Measurements from ENCODE around the gene TRMT1. TPM values are rescaled to one million over a fixed set of nuclear protein-coding genes. Genes with fewer than 3 reads are reported as not detected.
A peak's percentile ranks its signal among the peaks of the same experiment; 100 is the strongest.
"Not testable (repeated sequence)": the region's sequence is repeated elsewhere in the genome, so short reads cannot be mapped to it uniquely, and the experiment has no call there.

Gene TRMT1
- total RNA-seq (20.0 TPM), polyA plus RNA-seq (ENCODE audit: insufficient read depth in 1 of 8, insufficient read length in 8 of 8, low replicate concordance in 1 of 8) (10 to 100 TPM; 22.1 to 31.5 (median 27.4) TPM)
- long read RNA-seq, donor 1, transcript TRMT1-202 (17 exons, 2,142 nt), result major isoform, 6 of 7 reads
- long read RNA-seq, donor 1, partial matches to known transcripts, result 0 of 7 reads
- long read RNA-seq, donor 1, other reads (novel, unspliced or antisense), result 0 of 7 reads
- long read RNA-seq, donor 2, result 0 reads
- long read RNA-seq, donor 3, partial matches to known transcripts, result 0 of 3 reads
- long read RNA-seq, donor 3, other reads (novel, unspliced or antisense), result 0 of 3 reads
- long read RNA-seq, donor 4, partial matches to known transcripts, result 0 of 2 reads
- long read RNA-seq, donor 4, other reads (novel, unspliced or antisense), result 0 of 2 reads
- long read RNA-seq, donor 5, partial matches to known transcripts, result 9 of 13 reads
- long read RNA-seq, donor 5, other reads (novel, unspliced or antisense), result 0 of 13 reads
- long read RNA-seq, donor 6, partial matches to known transcripts, result 0 of 5 reads
- long read RNA-seq, donor 6, other reads (novel, unspliced or antisense), result 0 of 5 reads
- long read RNA-seq, donor 7, partial matches to known transcripts, result 0 of 3 reads
- long read RNA-seq, donor 7, other reads (novel, unspliced or antisense), result 0 of 3 reads
- long read RNA-seq, donor 8, partial matches to known transcripts, result 0 of 2 reads
- long read RNA-seq, donor 8, other reads (novel, unspliced or antisense), result 0 of 2 reads
- long read RNA-seq, donor 9, partial matches to known transcripts, result 0 of 1 reads
- long read RNA-seq, donor 9, other reads (novel, unspliced or antisense), result 0 of 1 reads
- long read RNA-seq, donor 10, partial matches to known transcripts, result 0 of 2 reads
- long read RNA-seq, donor 10, other reads (novel, unspliced or antisense), result 0 of 2 reads
- long read RNA-seq, donor 11, result 0 reads

GRCh38 chr19:13116282-13117175, at the start of gene TRMT1:
TRMT1 (minus strand) TSS chr19:13116740; CDS start chr19:13116399, 341 bp downstream.
- 0% methylated on average over 43 of the region's 51 CpGs for WGBS (ENCODE audit: insufficient coverage)
- Histone ChIP-seq H3K4me3 (ENCODE audit: low read length) (peak within 1 kb of the TSS; percentile 88), H3K27me3 (ENCODE audit: control insufficient read depth, insufficient read depth, low read length) (no peaks in the 10 kb centered on the region), H3K27ac (ENCODE audit: low read length) (peak within 1 kb of the TSS; percentile 50), H3K4me1 (ENCODE audit: control insufficient read depth, insufficient read depth, low read length) (peaks cover 33% of the 10 kb centered on the region), H3K9me3 (replicated peaks; ENCODE audit: control insufficient read depth, low read depth, low read length) (no peaks in the 10 kb centered on the region), H3K36me3 (ENCODE audit: control insufficient read depth, insufficient read depth, low read length) (peaks cover 23% of the 10 kb centered on the region)
- peak; percentile 97 for DNase-seq

- WGBS (ENCODE audit: insufficient coverage), result no CpG with 5 or more reads among the region's 3 CpGs
- H3K27me3 ChIP-seq (ENCODE audit: control insufficient read depth, insufficient read depth, low read length); H3K9me3 ChIP-seq (replicated peaks; ENCODE audit: control insufficient read depth, low read depth, low read length); H3K4me3 ChIP-seq (ENCODE audit: low read length); DNase-seq; H3K36me3 ChIP-seq (ENCODE audit: control insufficient read depth, insufficient read depth, low read length); H3K27ac ChIP-seq (ENCODE audit: low read length): not testable (repeated sequence)
- H3K4me1 ChIP-seq (ENCODE audit: control insufficient read depth, insufficient read depth, low read length), result peaks cover 47% of the 10 kb centered on the region
These were observed 49.6 kb upstream of the TRMT1 start for GRCh38 chr19:13166151-13166550.

GRCh38 chr19:13165162-13165997, 48.8 kb upstream of the TRMT1 start:
- H3K27me3 ChIP-seq (ENCODE audit: control insufficient read depth, insufficient read depth, low read length), result no peaks in the 10 kb centered on the region
- no peaks in the 10 kb centered on the region for H3K36me3 ChIP-seq (ENCODE audit: control insufficient read depth, insufficient read depth, low read length)
- no peak for DNase-seq
- no peaks in the 10 kb centered on the region for H3K9me3 ChIP-seq (replicated peaks; ENCODE audit: control insufficient read depth, low read depth, low read length)
- H3K4me1 ChIP-seq (ENCODE audit: control insufficient read depth, insufficient read depth, low read length), result peaks cover 47% of the 10 kb centered on the region
- H3K27ac ChIP-seq (ENCODE audit: low read length), result peak overlapping the region; percentile 98
- 89% methylated on average over 9 of the region's 19 CpGs for WGBS (ENCODE audit: insufficient coverage)
- H3K4me3 ChIP-seq (ENCODE audit: low read length), result no peak overlapping the region

GRCh38 chr19:13164343-13165161, 48.0 kb upstream of the TRMT1 start:
- 15% methylated on average over 11 of the region's 19 CpGs for WGBS (ENCODE audit: insufficient coverage)
- H3K9me3 ChIP-seq (replicated peaks; ENCODE audit: control insufficient read depth, low read depth, low read length), result no peaks in the 10 kb centered on the region
- H3K27me3 ChIP-seq (ENCODE audit: control insufficient read depth, insufficient read depth, low read length), result no peaks in the 10 kb centered on the region
- peak overlapping the region; percentile 98 for H3K27ac ChIP-seq (ENCODE audit: low read length)
- peaks cover 47% of the 10 kb centered on the region for H3K4me1 ChIP-seq (ENCODE audit: control insufficient read depth, insufficient read depth, low read length)
- peak; percentile 90 for DNase-seq
- H3K36me3 ChIP-seq (ENCODE audit: control insufficient read depth, insufficient read depth, low read length), result no peaks in the 10 kb centered on the region
- H3K4me3 ChIP-seq (ENCODE audit: low read length), result peak overlapping the region; percentile 35

GRCh38 chr19:13163609-13164342, 47.2 kb upstream of the TRMT1 start:
- H3K4me1 ChIP-seq (ENCODE audit: control insufficient read depth, insufficient read depth, low read length), result peaks cover 47% of the 10 kb centered on the region
- H3K27ac ChIP-seq (ENCODE audit: low read length), result peak overlapping the region; percentile 98
- 4% methylated on average over 16 of the region's 20 CpGs for WGBS (ENCODE audit: insufficient coverage)

GRCh38 chr19:13162724-13163608, 46.4 kb upstream of the TRMT1 start:
- H3K4me1 ChIP-seq (ENCODE audit: control insufficient read depth, insufficient read depth, low read length), result peaks cover 46% of the 10 kb centered on the region
- peak; percentile 99 for DNase-seq
- peak overlapping the region; percentile 37 for H3K4me3 ChIP-seq (ENCODE audit: low read length)
- peak overlapping the region; percentile 98 for H3K27ac ChIP-seq (ENCODE audit: low read length)
- H3K27me3 ChIP-seq (ENCODE audit: control insufficient read depth, insufficient read depth, low read length), result no peaks in the 10 kb centered on the region
- H3K36me3 ChIP-seq (ENCODE audit: control insufficient read depth, insufficient read depth, low read length), result no peaks in the 10 kb centered on the region
- WGBS (ENCODE audit: insufficient coverage), result 1% methylated on average over 48 of the region's 58 CpGs
- no peaks in the 10 kb centered on the region for H3K9me3 ChIP-seq (replicated peaks; ENCODE audit: control insufficient read depth, low read depth, low read length)

More at GRCh38 chr19:13163609-13164342, 47.2 kb upstream of the TRMT1 start:
- Histone ChIP-seq H3K36me3 (ENCODE audit: control insufficient read depth, insufficient read depth, low read length) (no peaks in the 10 kb centered on the region), H3K9me3 (replicated peaks; ENCODE audit: control insufficient read depth, low read depth, low read length) (no peaks in the 10 kb centered on the region), H3K27me3 (ENCODE audit: control insufficient read depth, insufficient read depth, low read length) (no peaks in the 10 kb centered on the region), H3K4me3 (ENCODE audit: low read length) (peak overlapping the region; percentile 35)
- peak; percentile 89 for DNase-seq

- Histone ChIP-seq H3K9me3 (replicated peaks; ENCODE audit: control insufficient read depth, low read depth, low read length) (no peaks in the 10 kb centered on the region), H3K4me1 (ENCODE audit: control insufficient read depth, insufficient read depth, low read length) (peaks cover 40% of the 10 kb centered on the region), H3K27ac (ENCODE audit: low read length) (no peak overlapping the region), H3K4me3 (ENCODE audit: low read length) (no peak overlapping the region), H3K27me3 (ENCODE audit: control insufficient read depth, insufficient read depth, low read length) (no peaks in the 10 kb centered on the region), H3K36me3 (ENCODE audit: control insufficient read depth, insufficient read depth, low read length) (no peaks in the 10 kb centered on the region)
- no peak for DNase-seq
- WGBS (ENCODE audit: insufficient coverage), result 86% methylated on average over 1 of the region's 1 CpG
These were observed 44.0 kb upstream of the TRMT1 start for GRCh38 chr19:13160557-13160956.
